Activated naive CD8-positive, alpha-beta T cell treated with anti-CD3 and anti-CD28 coated beads, Interleukin-2, amount 50 U/mL, for 16 hours (primary cell): ENCODE measurements around the gene HECTD4.
"Not testable (repeated sequence)": the region's sequence is repeated elsewhere in the genome, so short reads cannot be mapped to it uniquely, and the experiment has no call there.

Experiments
- DNase-seq: peaks from one replicate; pipeline ENCODE4 v3.0.0-alpha.2; 2020; ENCODE audit warnings: low read depth, low spot score

Gene HECTD4

GRCh38 chr12:112407683-112408082, 25.5 kb upstream of the HECTD4 start:
- not testable (repeated sequence) for DNase-seq

GRCh38 chr12:112406519-112407488, 24.6 kb upstream of the HECTD4 start:
- DNase-seq, result no peak

- DNase-seq, result no peak
These were observed 19.8 kb upstream of the HECTD4 start for GRCh38 chr12:112401903-112402498.

- no peak for DNase-seq
These were observed 18.8 kb upstream of the HECTD4 start for GRCh38 chr12:112401054-112401453.

GRCh38 chr12:112393328-112393727, 11.1 kb upstream of the HECTD4 start:
- no peak for DNase-seq

GRCh38 chr12:112389922-112390654, 7.9 kb upstream of the HECTD4 start:
- not testable (repeated sequence) for DNase-seq

GRCh38 chr12:112389228-112389627, 7.0 kb upstream of the HECTD4 start:
- DNase-seq, result no peak

- no peak for DNase-seq
These were observed 4.5 kb upstream of the HECTD4 start for GRCh38 chr12:112386726-112387125.

GRCh38 chr12:112382866-112383265, 635 bp upstream of the HECTD4 start:
- no peak for DNase-seq

GRCh38 chr12:112381406-112381882, 787 bp downstream of the HECTD4 start:
- DNase-seq, result no peak

- DNase-seq, result no peak
These were observed 1.4 kb downstream of the HECTD4 start for GRCh38 chr12:112380663-112381405.

GRCh38 chr12:112375105-112375504, 7.1 kb downstream of the HECTD4 start:
- no peak for DNase-seq

GRCh38 chr12:112374166-112374740, 8.0 kb downstream of the HECTD4 start:
- no peak for DNase-seq

GRCh38 chr12:112370868-112371510, 11.2 kb downstream of the HECTD4 start:
- no peak for DNase-seq

- DNase-seq, result no peak
These were observed 12.0 kb downstream of the HECTD4 start for GRCh38 chr12:112370199-112370598.

GRCh38 chr12:112368856-112369255, 13.4 kb downstream of the HECTD4 start:
- no peak for DNase-seq

- DNase-seq, result no peak
These were observed 14.3 kb downstream of the HECTD4 start for GRCh38 chr12:112367965-112368364.

- DNase-seq, result no peak
These were observed 19.9 kb downstream of the HECTD4 start for GRCh38 chr12:112362310-112362709.

- DNase-seq, result no peak
These were observed 21.0 kb downstream of the HECTD4 start for GRCh38 chr12:112361271-112361670.

GRCh38 chr12:112359290-112359689, 22.9 kb downstream of the HECTD4 start:
- DNase-seq, result no peak
